A549 (cell line): ENCODE data around the gene RFWD3. TPM values are rescaled to one million over a fixed set of nuclear protein-coding genes. Genes with fewer than 3 reads are reported as not detected.

Source experiments
- ATAC-seq, 2 experiments: fragments of 200-7000 bp in 1 of 2; fragments of >200 bp in 1 of 2; cut with Nextera tagmentation in 1 of 2; cut with Tn5 transposase in 1 of 2; 3 replicates each; pipeline versions ENCODE4 v1.8.0 to v1.9.1; 2018 to 2020; ENCODE audit warnings: mild to moderate bottlenecking in 1 of 2, moderate library complexity in 1 of 2
- CTCF ChIA-PET: fragments of 300-600 bp; sonication (Branson Sonifier 250); formaldehyde crosslinking; extraction: SDS; loops from one replicate; lab custom pipeline; 2021; ENCODE audit warnings: antibody characterized with exemption, inconsistent platforms; lab: Yijun Ruan, JAX
- POLR2A ChIA-PET: fragments of 350-600 bp; formaldehyde crosslinking; extraction: SDS; loops from one replicate; lab custom pipeline; 2021; ENCODE audit warnings: antibody characterized with exemption, inconsistent platforms; lab: Yijun Ruan, JAX
- DNase-seq, 2 experiments: peaks; one replicate each; pipeline versions ENCODE4 v3.0.0 to v3.0.0-alpha.2; 2011 to 2016; ENCODE audit warnings: low read depth in 1 of 2, low spot score in 1 of 2
- FAIRE-seq: peaks from 2 replicates; lab custom pipeline; 2011; peaks lifted over from hg19 to GRCh38; lab: Jason Lieb, UNC
- H3K27ac ChIP-seq, 2 experiments: fragments of >200 bp; sonication (Bioruptor Twin); formaldehyde crosslinking; 3 replicates each; pipeline ENCODE4 v1.5.1; 2016 to 2017
- H3K4me1 ChIP-seq: fragments of >200 bp; sonication (Bioruptor Twin); formaldehyde crosslinking; 3 replicates; pipeline ENCODE4 v1.6.1; 2016
- H3K4me2 ChIP-seq: fragments of >200 bp; sonication (Bioruptor Twin); formaldehyde crosslinking; 3 replicates; pipeline ENCODE4 v1.6.1; 2016
- H3K4me3 ChIP-seq: fragments of >200 bp; sonication (Bioruptor Twin); formaldehyde crosslinking; 3 replicates; pipeline ENCODE4 v1.5.1; 2016
- H3K9me3 ChIP-seq: fragments of >200 bp; sonication (Bioruptor Twin); formaldehyde crosslinking; 3 replicates; pipeline ENCODE4 v1.6.1; 2016
- BCL3 ChIP-seq: fragments of >200 bp; sonication (Bioruptor Twin); formaldehyde crosslinking; IDR thresholded peaks from 3 replicates; pipeline ENCODE4 v1.6.1; 2016
- CBX2 ChIP-seq: fragments of 200-600 bp; sonication (generic); IDR thresholded peaks from 2 replicates; pipeline ENCODE4 v1.6.1; 2016; ENCODE audit warnings: low read depth, mild to moderate bottlenecking, borderline replicate concordance
- CBX8 ChIP-seq: fragments of 200-600 bp; sonication (generic); IDR thresholded peaks from 2 replicates; pipeline ENCODE4 v1.6.1; 2016
- CEBPB ChIP-seq, 2 experiments: fragments of >200 bp in 1 of 2; sonication (Bioruptor Twin) in 1 of 2; formaldehyde crosslinking in 1 of 2; IDR thresholded peaks; 2 replicates each; pipeline ENCODE4 v1.6.1; 2012 to 2016
- CTCF ChIP-seq: fragments of >200 bp; sonication (Bioruptor Twin); formaldehyde crosslinking; IDR thresholded peaks from 3 replicates; pipeline ENCODE4 v1.5.1; 2016
- E2F6 ChIP-seq: IDR thresholded peaks from 2 replicates; pipeline ENCODE4 v1.6.1; 2012; ENCODE audit warnings: low read depth, borderline replicate concordance
- EHF ChIP-seq: fragments of 250-450 bp; sonication (Bioruptor Pico); IDR thresholded peaks from 2 replicates; pipeline ENCODE4 v1.5.0; 2020; ENCODE audit warnings: mild to moderate bottlenecking
- FOSB ChIP-seq: fragments of 250-450 bp; sonication (Bioruptor Pico); IDR thresholded peaks from 2 replicates; pipeline ENCODE4 v1.5.0; 2020; ENCODE audit warnings: mild to moderate bottlenecking, moderate library complexity
- FOSL2 ChIP-seq, 2 experiments: fragments of 450-650 bp in 1 of 2; fragments of >200 bp in 1 of 2; sonication (Bioruptor Twin) in 1 of 2; formaldehyde crosslinking; IDR thresholded peaks; 2 replicates each; pipeline versions ENCODE4 v1.5.0 to v1.6.1; 2016 to 2020; ENCODE audit warnings: mild to moderate bottlenecking in 1 of 2, moderate library complexity in 1 of 2
- FOXS1 ChIP-seq: fragments of 250-450 bp; sonication (Bioruptor Pico); IDR thresholded peaks from 2 replicates; pipeline ENCODE4 v1.5.0; 2020; ENCODE audit warnings: mild to moderate bottlenecking, moderate library complexity
- GATA3 ChIP-seq: IDR thresholded peaks from 2 replicates; pipeline ENCODE4 v1.6.1; 2012; ENCODE audit warnings: borderline replicate concordance
- HEYL ChIP-seq: fragments of 250-450 bp; sonication (Bioruptor Pico); IDR thresholded peaks from 2 replicates; pipeline ENCODE4 v1.8.0; 2021; ENCODE audit warnings: mild to moderate bottlenecking, moderate library complexity
- HMGXB4 ChIP-seq: fragments of 250-450 bp; sonication (Bioruptor Pico); IDR thresholded peaks from 2 replicates; pipeline ENCODE4 v1.5.0; 2021; ENCODE audit warnings: mild to moderate bottlenecking, moderate library complexity, borderline replicate concordance
- HOXA7 ChIP-seq: fragments of 250-450 bp; sonication (Bioruptor Pico); IDR thresholded peaks from 2 replicates; pipeline ENCODE4 v1.5.0; 2020; ENCODE audit warnings: mild to moderate bottlenecking, moderate library complexity
- HOXB13 ChIP-seq: fragments of 250-450 bp; sonication (Bioruptor Pico); IDR thresholded peaks from 2 replicates; pipeline ENCODE4 v1.5.0; 2020; ENCODE audit warnings: low read depth, mild to moderate bottlenecking, moderate library complexity
- JUN ChIP-seq, 2 experiments: fragments of >200 bp; sonication (Bioruptor Twin); formaldehyde crosslinking; IDR thresholded peaks; 2 replicates in 1 of 2; 3 replicates in 1 of 2; pipeline ENCODE4 v1.6.1; 2016 to 2017
- KDM1A ChIP-seq: fragments of 200-600 bp; sonication (generic); IDR thresholded peaks from 2 replicates; pipeline ENCODE4 v1.6.1; 2016; ENCODE audit warnings: low read depth, mild to moderate bottlenecking
- MAX ChIP-seq: IDR thresholded peaks from 2 replicates; pipeline ENCODE4 v1.6.1; 2012
- MYC ChIP-seq: IDR thresholded peaks from 2 replicates; pipeline ENCODE4 v1.6.1; 2012; ENCODE audit warnings: mild to moderate bottlenecking, inconsistent platforms, low read length, improper control_type of control experiment, borderline replicate concordance
- NFE2L2 ChIP-seq: fragments of 150-350 bp; conservative IDR thresholded peaks from 2 replicates; pipeline ENCODE4 v1.6.1; 2014; ENCODE audit warnings: low read length
- NPAS2 ChIP-seq: fragments of 250-450 bp; sonication (Bioruptor Pico); IDR thresholded peaks from 2 replicates; pipeline ENCODE4 v1.8.0; 2022; ENCODE audit warnings: mild to moderate bottlenecking, moderate library complexity, borderline replicate concordance
- NR3C1 ChIP-seq: fragments of >200 bp; sonication (Bioruptor Twin); formaldehyde crosslinking; IDR thresholded peaks from 3 replicates; pipeline ENCODE4 v1.6.1; 2017
- PHF8 ChIP-seq: fragments of 200-600 bp; sonication (generic); IDR thresholded peaks from 2 replicates; pipeline ENCODE4 v1.6.1; 2016; ENCODE audit warnings: low read depth, mild to moderate bottlenecking, antibody characterized with exemption, moderate library complexity, borderline replicate concordance
- RARB ChIP-seq: fragments of 250-450 bp; sonication (Bioruptor Pico); IDR thresholded peaks from 2 replicates; pipeline ENCODE4 v1.8.0; 2021; ENCODE audit warnings: mild to moderate bottlenecking, moderate library complexity
- RFX5 ChIP-seq: fragments of 450-650 bp; IDR thresholded peaks from 2 replicates; pipeline ENCODE4 v1.7.1; 2014; ENCODE audit warnings: antibody characterized with exemption, mild to moderate bottlenecking, moderate library complexity
- SMC3 ChIP-seq: fragments of >200 bp; sonication (Bioruptor Twin); formaldehyde crosslinking; IDR thresholded peaks from 3 replicates; pipeline ENCODE4 v1.6.1; 2018; ENCODE audit warnings: inconsistent platforms
- SREBF2 ChIP-seq: fragments of 450-650 bp; IDR thresholded peaks from 2 replicates; pipeline ENCODE4 v1.6.1; 2014; ENCODE audit warnings: mild to moderate bottlenecking, moderate library complexity
- USF2 ChIP-seq: fragments of 450-650 bp; IDR thresholded peaks from 2 replicates; pipeline ENCODE4 v1.6.1; 2014; ENCODE audit warnings: antibody characterized with exemption
- ZFP36 ChIP-seq: fragments of 450-650 bp; IDR thresholded peaks from 2 replicates; pipeline ENCODE4 v1.6.1; 2014; ENCODE audit warnings: borderline replicate concordance; ENCODE audit not compliant: partially characterized antibody
- ZNF302 ChIP-seq: fragments of 250-450 bp; sonication (Bioruptor Pico); IDR thresholded peaks from 2 replicates; pipeline ENCODE4 v1.9.0; 2021; ENCODE audit warnings: inconsistent platforms, mild to moderate bottlenecking, moderate library complexity
- WGBS: methylation state at CpG from one replicate; pipeline ENCODE4 v1.1.6; 2017; ENCODE audit errors: missing lambda C conversion rate; 5-methylcytosine and 5-hydroxymethylcytosine counted together
- polyA plus RNA-seq, 4 experiments: library from polyadenylated mRNA; depleted of rRNA in 3 of 4; stranded (reverse); fragments of >200 nt; fragmentation: RNase III in 1 of 4; extraction: RNeasy Plus Mini Kit Qiagen cat#74134 plus additional on column Dnase treatment in 1 of 4; gene quantifications; 2 replicates in 3 of 4; 3 replicates in 1 of 4; pipeline ENCODE4 v1.2.3, GENCODE V29; 2011 to 2017
- TF ChIP-seq, protein P1 (sequence below): fragments of 150-350 bp; IDR thresholded peaks from 2 replicates; pipeline ENCODE4 v1.6.1; 2014; ENCODE audit warnings: low read depth, mild to moderate bottlenecking, low read length
- TF ChIP-seq, protein P2 (sequence below): fragments of >200 bp; sonication (Bioruptor Twin); formaldehyde crosslinking; IDR thresholded peaks from 2 replicates; pipeline ENCODE4 v1.6.1; 2016

RFWD3 gene
- polyA plus RNA-seq, 2 of the 4 experiments (the other 2 are of a cell fraction), result 36.1 to 50.6 TPM

GRCh38 chr16:74700438-74701225, 34.0 kb upstream of the RFWD3 start, which contains the start of gene MLKL:
Gene MLKL, minus strand, starts transcription at chr16:74700862. Its CDS starts 5,105 bp downstream, at chr16:74695757.
- peak; percentile 82 to 83 for ATAC-seq
- DNase-seq, result peak; percentile 66 to 72
- ChIA-PET CTCF (interaction anchor here (1.0 to 8.6 kb wide), 8 partner anchors 9 to 163 kb away, joined by 3 to 70 read pairs (median 6); partner anchors contain the start of gene FA2H), POLR2A (interaction anchor here (1.1 to 1.6 kb wide), 5 partner anchors 12 to 94 kb away, joined by 3 to 5 read pairs (median 3); partner anchors contain the start of genes GLG1 and RFWD3)
- no peak for FAIRE-seq
- Histone ChIP-seq H3K4me3 (peak within 1 kb of the TSS; percentile 77), H3K4me2 (peak within 1 kb of the TSS; percentile 78), H3K27ac (peak within 1 kb of the TSS; percentile 92 to 93), H3K9me3 (no peaks in the 10 kb centered on the region), H3K4me1 (peaks cover 28% of the 10 kb centered on the region)
- under 1% methylated on average over 21 of the region's 35 CpGs for WGBS
- no peak for TF ChIP-seq SREBF2
- no peak for TF ChIP-seq ZFP36
- TF ChIP-seq PHF8, result no peak; the same call in 1 of the 2 replicates
- no peak for TF ChIP-seq HOXB13 (CRISPR knock-in tag)
- TF ChIP-seq JUN (IDR thresholded peaks at IDR 0.05), result peak in 1 of 2 experiments; percentile 45; a peak in 1 of 5 replicates
- TF ChIP-seq FOXS1 (CRISPR knock-in tag), result no peak
- TF ChIP-seq CEBPB (IDR thresholded peaks at IDR 0.05), result no peak
- TF ChIP-seq NFE2L2, result no peak
- no peak for TF ChIP-seq EHF
- TF ChIP-seq RFX5, result no peak
- no peak for TF ChIP-seq FOSB (CRISPR knock-in tag)
- no peak for TF ChIP-seq FOSL2 (IDR thresholded peaks at IDR 0.05)
- no peak for TF ChIP-seq FOSL2 (CRISPR knock-in tag; IDR thresholded peaks at IDR 0.05)
- peak; percentile 40; the same call in 1 of the 2 replicates for TF ChIP-seq HMGXB4 (CRISPR knock-in tag)
- TF ChIP-seq, protein P1, sequence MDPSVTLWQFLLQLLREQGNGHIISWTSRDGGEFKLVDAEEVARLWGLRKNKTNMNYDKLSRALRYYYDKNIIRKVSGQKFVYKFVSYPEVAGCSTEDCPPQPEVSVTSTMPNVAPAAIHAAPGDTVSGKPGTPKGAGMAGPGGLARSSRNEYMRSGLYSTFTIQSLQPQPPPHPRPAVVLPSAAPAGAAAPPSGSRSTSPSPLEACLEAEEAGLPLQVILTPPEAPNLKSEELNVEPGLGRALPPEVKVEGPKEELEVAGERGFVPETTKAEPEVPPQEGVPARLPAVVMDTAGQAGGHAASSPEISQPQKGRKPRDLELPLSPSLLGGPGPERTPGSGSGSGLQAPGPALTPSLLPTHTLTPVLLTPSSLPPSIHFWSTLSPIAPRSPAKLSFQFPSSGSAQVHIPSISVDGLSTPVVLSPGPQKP, result no peak
- TF ChIP-seq CBX8, result no peak
- no peak for TF ChIP-seq ZNF302 (CRISPR knock-in tag)
- peak; percentile 47; the same call in 1 of the 3 replicates for TF ChIP-seq BCL3
- TF ChIP-seq CTCF, result no peak; the same call in 2 of the 3 replicates
- TF ChIP-seq, protein P2, sequence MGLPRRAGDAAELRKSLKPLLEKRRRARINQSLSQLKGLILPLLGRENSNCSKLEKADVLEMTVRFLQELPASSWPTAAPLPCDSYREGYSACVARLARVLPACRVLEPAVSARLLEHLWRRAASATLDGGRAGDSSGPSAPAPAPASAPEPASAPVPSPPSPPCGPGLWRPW, result no peak
- TF ChIP-seq SMC3, result no peak
- TF ChIP-seq NR3C1, result no peak
- no peak for TF ChIP-seq CBX2
- TF ChIP-seq GATA3, result no peak; the same call in 1 of the 2 replicates
- peak; percentile 27 for TF ChIP-seq E2F6
- no peak for TF ChIP-seq RARB (CRISPR knock-in tag)
- no peak for TF ChIP-seq HEYL (CRISPR knock-in tag)
- no peak for TF ChIP-seq HOXA7 (CRISPR knock-in tag)
- TF ChIP-seq MYC, result peak; percentile 83; the same call in 1 of the 2 replicates
- no peak for TF ChIP-seq NPAS2
- TF ChIP-seq USF2, result peak; percentile 20; the same call in 1 of the 2 replicates
- TF ChIP-seq KDM1A, result no peak
- peak; percentile 96 for TF ChIP-seq MAX
